ENCODE data around the gene COQ10A. TPM values are rescaled to one million over a fixed set of nuclear protein-coding genes. Genes with fewer than 3 reads are reported as not detected.

COQ10A gene
- total and polyA plus RNA-seq, 9 of the 15 experiments (the other 6 are each of a cell fraction or from before 2014, with no cell fraction given): 3.1 to 26.4 (median 12.7) TPM

GRCh38 chr12:56266693-56267442 lies at the start of gene COQ10A (continued):
- TF ChIP-seq ZNF280B (CRISPR knock-in tag; IDR thresholded peaks at IDR 0.05) (no peak), SIRT6 (IDR thresholded peaks at IDR 0.05; ENCODE audit: low read depth, low read length) (no peak), REST (IDR thresholded peaks at IDR 0.05; ENCODE audit: borderline replicate concordance) (no peak; the same call in 1 of the 2 replicates), REST (CRISPR knock-in tag; IDR thresholded peaks at IDR 0.05; ENCODE audit: low read depth) (0 out of 2 replicates have a peak, but pooled peaks have one; percentile 59), ARID3B (CRISPR knock-in tag; IDR thresholded peaks at IDR 0.05; ENCODE audit: borderline replicate concordance) (no peak), PPARD (CRISPR knock-in tag; IDR thresholded peaks at IDR 0.05) (no peak), PHTF2 (CRISPR knock-in tag; IDR thresholded peaks at IDR 0.05) (no peak), GABPB2 (CRISPR knock-in tag; conservative IDR thresholded peaks at IDR 0.05) (no peak), ZNF143 (CRISPR knock-in tag; IDR thresholded peaks at IDR 0.05) (peak; percentile 81), FOSL1 (tag; conservative IDR thresholded peaks at IDR 0.05) (no peak)

All from K562 (cell line).